Measurements from ENCODE around the gene SNTG2. TPM values are rescaled to one million over a fixed set of nuclear protein-coding genes. Genes with fewer than 3 reads are reported as not detected.

SNTG2 gene
- total RNA-seq, 4 donors from 2014 or later = 3.3 to 7.4 (median 4.5) TPM

DNA sequence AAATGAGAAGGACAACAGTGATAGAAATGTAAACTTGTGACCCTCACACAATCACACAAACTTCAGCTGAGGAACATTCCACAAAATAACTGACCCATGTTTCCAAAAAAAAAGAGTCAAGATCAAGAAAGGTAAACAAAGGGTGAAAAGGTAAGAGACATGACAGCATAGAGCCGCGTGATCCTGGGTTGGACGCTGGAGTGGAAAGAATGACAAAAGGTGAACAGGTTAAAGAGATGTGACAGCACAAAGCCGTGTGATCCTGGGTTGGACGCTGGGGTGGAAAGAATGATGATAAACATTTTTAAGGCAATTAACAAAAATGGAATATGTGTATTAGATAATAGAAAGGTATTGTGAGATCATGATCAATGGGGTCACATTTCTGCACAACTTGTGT lies 110.3 kb downstream of the SNTG2 start:
- WGBS = 73% methylated on average over 5 of the region's 5 CpGs

DNA sequence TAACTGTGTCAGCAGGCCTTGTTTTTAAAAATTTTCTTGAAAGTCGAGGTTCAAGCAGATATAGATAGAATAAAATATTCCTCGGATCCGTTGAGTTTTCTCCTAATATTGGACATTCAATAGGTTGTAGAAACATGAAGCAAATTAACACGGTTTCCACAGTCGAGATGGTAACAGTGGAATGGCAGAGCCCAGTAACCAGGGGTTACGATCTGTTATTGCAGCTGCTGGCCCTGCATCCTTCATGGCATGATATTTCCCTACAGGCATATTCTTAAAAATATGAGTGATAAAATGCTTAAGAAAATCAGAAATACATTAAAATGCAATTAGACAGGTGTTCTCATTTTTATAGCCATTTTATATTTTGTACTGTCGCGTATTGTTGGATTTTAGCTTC lies 117.6 kb downstream of the SNTG2 start:
- TF ChIP-seq POLR2AphosphoS5 (IDR thresholded peaks at IDR 0.05) (no peak), POLR2A (IDR thresholded peaks at IDR 0.05; ENCODE audit: low read depth) (no peak), CTCF (IDR thresholded peaks at IDR 0.05) (no peak), EP300 (IDR thresholded peaks at IDR 0.05) (no peak)
- Histone ChIP-seq H3K4me3 (no peak overlapping the region), H3K27ac (replicated peaks in 1 of 4) (no peak overlapping the region), H3K27me3 (peaks cover 0 to 15% (median 0%) of the 10 kb centered on the region in 4 donors), H3K9me3 (peaks cover 0 to 16% (median 6%) of the 10 kb centered on the region in 4 donors), H3K36me3 (no peaks in the 10 kb centered on the region), H3K4me1 (no peaks in the 10 kb centered on the region)
- 83% methylated on average over 8 of the region's 8 CpGs for WGBS
- no peak for DNase-seq (ENCODE audit: extremely low spot score)
- intact Hi-C loops (cut with DNase I) = no loop called here

More for the DNA sequence above, 110.3 kb downstream of the SNTG2 start:
- TF ChIP-seq POLR2A (IDR thresholded peaks at IDR 0.05; ENCODE audit: low read depth) (no peak), POLR2AphosphoS5 (IDR thresholded peaks at IDR 0.05) (no peak), EP300 (IDR thresholded peaks at IDR 0.05) (no peak), CTCF (IDR thresholded peaks at IDR 0.05) (no peak)
- intact Hi-C loops (cut with DNase I) = no loop called here
- no peaks in the 10 kb centered on the region for H3K9me3 ChIP-seq
- no peak for DNase-seq (ENCODE audit: extremely low spot score)
- peaks cover 0 to 6% (median 0%) of the 10 kb centered on the region in 4 donors for H3K27me3 ChIP-seq
- H3K4me3 ChIP-seq = no peak overlapping the region
- H3K36me3 ChIP-seq = no peaks in the 10 kb centered on the region
- H3K4me1 ChIP-seq = no peaks in the 10 kb centered on the region
- H3K27ac ChIP-seq (replicated peaks in 1 of 4) = no peak overlapping the region

- no peak overlapping the region for H3K27ac ChIP-seq (replicated peaks in 1 of 4)
- TF ChIP-seq EP300 (IDR thresholded peaks at IDR 0.05) = no peak
- TF ChIP-seq POLR2A (IDR thresholded peaks at IDR 0.05; ENCODE audit: low read depth) = no peak
- TF ChIP-seq CTCF (IDR thresholded peaks at IDR 0.05) = no peak
- no peak overlapping the region for H3K4me3 ChIP-seq
- H3K27me3 ChIP-seq = peaks cover 0 to 15% (median 0%) of the 10 kb centered on the region in 4 donors
- DNase-seq (ENCODE audit: extremely low spot score) = no peak
- H3K4me1 ChIP-seq = no peaks in the 10 kb centered on the region
- peaks cover 0 to 16% (median 6%) of the 10 kb centered on the region in 4 donors for H3K9me3 ChIP-seq
- WGBS = 34% methylated on average over 7 of the region's 7 CpGs
- intact Hi-C loops (cut with DNase I) = no loop called here
- no peaks in the 10 kb centered on the region for H3K36me3 ChIP-seq
These were observed 118.2 kb downstream of the SNTG2 start for GRCh38 chr2:1068822-1069221.

GRCh38 chr2:1069847-1070246 lies 119.2 kb downstream of the SNTG2 start:
- DNase-seq (ENCODE audit: extremely low spot score) = no peak
- TF ChIP-seq POLR2AphosphoS5 (IDR thresholded peaks at IDR 0.05) (no peak), POLR2A (IDR thresholded peaks at IDR 0.05; ENCODE audit: low read depth) (no peak), CTCF (IDR thresholded peaks at IDR 0.05) (no peak), EP300 (IDR thresholded peaks at IDR 0.05) (no peak)
- no peak overlapping the region for H3K4me3 ChIP-seq
- H3K36me3 ChIP-seq = no peaks in the 10 kb centered on the region
- H3K27ac ChIP-seq (replicated peaks in 1 of 4) = no peak overlapping the region
- peaks cover 0 to 15% (median 0%) of the 10 kb centered on the region in 4 donors for H3K27me3 ChIP-seq
- H3K4me1 ChIP-seq = no peaks in the 10 kb centered on the region
- WGBS = 72% methylated on average over 14 of the region's 15 CpGs
- H3K9me3 ChIP-seq = peaks cover 0 to 16% (median 6%) of the 10 kb centered on the region in 4 donors
- intact Hi-C loops (cut with DNase I) = no loop called here

GRCh38 chr2:1070601-1071000 lies 120.0 kb downstream of the SNTG2 start:
- no peaks in the 10 kb centered on the region for H3K36me3 ChIP-seq
- H3K4me1 ChIP-seq = no peaks in the 10 kb centered on the region
- peaks cover 0 to 15% (median 0%) of the 10 kb centered on the region in 4 donors for H3K27me3 ChIP-seq
- no peak for DNase-seq (ENCODE audit: extremely low spot score)
- 90% methylated on average over 4 of the region's 7 CpGs for WGBS
- H3K27ac ChIP-seq (replicated peaks in 1 of 4) = no peak overlapping the region
- H3K9me3 ChIP-seq = peaks cover 0 to 16% (median 6%) of the 10 kb centered on the region in 4 donors
- TF ChIP-seq POLR2AphosphoS5 (IDR thresholded peaks at IDR 0.05) = no peak
- no peak for TF ChIP-seq CTCF (IDR thresholded peaks at IDR 0.05)
- no peak for TF ChIP-seq EP300 (IDR thresholded peaks at IDR 0.05)
- TF ChIP-seq POLR2A (IDR thresholded peaks at IDR 0.05; ENCODE audit: low read depth) = no peak
- intact Hi-C loops (cut with DNase I) = no loop called here
- H3K4me3 ChIP-seq = no peak overlapping the region

All from esophagus muscularis mucosa (tissue), 4 donors.